HUES64 (cell line): ENCODE results near the gene OSTC.
A peak's percentile ranks its signal among the peaks of the same experiment; 100 is the strongest.

ENCODE experiments used
- H3K27ac ChIP-seq: 2 replicates; pipeline ENCODE4 v1.7.0; 2013; ENCODE audit warnings: low read depth, low read length, inconsistent platforms
- H3K27me3 ChIP-seq: 2 replicates; pipeline ENCODE4 v1.6.1; 2013; ENCODE audit warnings: mild to moderate bottlenecking, low read length; ENCODE audit not compliant: insufficient read depth
- H3K36me3 ChIP-seq: 2 replicates; pipeline ENCODE4 v1.6.1; 2013; ENCODE audit warnings: mild to moderate bottlenecking, low read length; ENCODE audit not compliant: insufficient read depth
- H3K4me1 ChIP-seq: 2 replicates; pipeline ENCODE4 v1.6.1; 2013; ENCODE audit warnings: mild to moderate bottlenecking, low read length, moderate library complexity; ENCODE audit not compliant: insufficient read depth
- H3K4me3 ChIP-seq: 2 replicates; pipeline ENCODE4 v1.5.1; 2013; ENCODE audit warnings: mild to moderate bottlenecking, low read length, moderate library complexity
- H3K9ac ChIP-seq: 2 replicates; pipeline ENCODE4 v1.6.1; 2013; ENCODE audit warnings: mild to moderate bottlenecking, low read depth, low read length
- H3K9me3 ChIP-seq: 2 replicates; pipeline ENCODE4 v1.6.1; 2013; ENCODE audit warnings: low read depth, low read length; ENCODE audit not compliant: insufficient read depth
- WGBS: fragments of 150-250, 120-280 bp; methylation state at CpG from one replicate; pipeline ENCODE4 v1.1.7; 2013; ENCODE audit warnings: missing lambda C conversion rate; 5-methylcytosine and 5-hydroxymethylcytosine counted together

OSTC gene

GRCh38 chr4:108620933-108621905, 29.2 kb upstream of the OSTC start:
- Histone ChIP-seq H3K4me3 (peak overlapping the region; percentile 89), H3K27me3 (no peaks in the 10 kb centered on the region), H3K9ac (peak overlapping the region; percentile 99), H3K9me3 (no peaks in the 10 kb centered on the region), H3K27ac (peak overlapping the region; percentile 77), H3K4me1 (peaks cover 18% of the 10 kb centered on the region), H3K36me3 (peaks cover 52% of the 10 kb centered on the region)
- WGBS = 10% methylated on average over 23 of the region's 23 CpGs

DNA sequence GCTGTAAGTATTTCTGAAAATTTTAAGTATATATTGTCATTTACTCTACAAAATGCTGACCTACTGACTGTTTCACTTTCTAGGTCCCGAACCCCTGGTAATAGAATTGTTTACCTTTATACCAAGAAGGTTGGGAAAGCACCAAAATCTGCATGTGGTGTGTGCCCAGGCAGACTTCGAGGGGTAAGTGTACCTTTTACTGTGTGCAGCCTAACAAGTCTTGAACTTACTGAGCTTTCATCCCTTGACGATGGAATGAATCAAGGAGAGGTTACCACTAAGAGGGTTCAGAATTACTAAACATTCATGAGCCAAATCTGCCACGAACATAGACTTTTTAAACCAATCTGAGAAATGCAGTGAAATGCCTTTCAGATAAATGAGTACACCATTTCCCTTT, 28.4 kb upstream of the OSTC start:
- peak overlapping the region; percentile 77 for H3K27ac ChIP-seq
- H3K36me3 ChIP-seq = peaks cover 60% of the 10 kb centered on the region
- H3K9ac ChIP-seq = peak overlapping the region; percentile 99
- WGBS = 93% methylated on average over 4 of the region's 4 CpGs
- peak overlapping the region; percentile 89 for H3K4me3 ChIP-seq
- peaks cover 18% of the 10 kb centered on the region for H3K4me1 ChIP-seq
- H3K27me3 ChIP-seq = no peaks in the 10 kb centered on the region
- H3K9me3 ChIP-seq = no peaks in the 10 kb centered on the region

DNA sequence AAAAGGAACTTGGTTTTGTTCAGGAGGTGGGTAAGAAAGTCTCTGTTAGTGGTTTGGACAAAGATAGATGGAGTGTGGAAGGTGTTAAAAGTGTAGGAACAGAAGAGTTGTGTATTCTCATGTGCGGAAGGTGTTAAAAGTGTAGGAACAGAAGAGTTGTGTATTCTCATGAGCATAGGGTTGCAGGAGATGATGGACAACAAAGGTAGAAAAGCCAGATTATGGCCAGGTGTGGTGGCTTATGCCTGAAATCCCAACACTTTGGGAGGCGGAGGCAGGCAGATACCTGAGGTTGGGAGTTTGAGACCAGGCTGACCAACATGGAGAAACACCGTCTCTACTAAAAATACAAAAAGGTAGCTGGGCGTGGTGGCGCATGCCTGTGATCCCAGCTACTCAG, 27.6 kb upstream of the OSTC start:
- Histone ChIP-seq H3K9ac (peak overlapping the region; percentile 99; the same call in 1 of the 2 replicates), H3K27ac (no peak overlapping the region; the same call in 1 of the 2 replicates), H3K4me1 (peaks cover 18% of the 10 kb centered on the region), H3K27me3 (no peaks in the 10 kb centered on the region), H3K9me3 (no peaks in the 10 kb centered on the region), H3K4me3 (peak overlapping the region; percentile 89; the same call in 1 of the 2 replicates), H3K36me3 (peaks cover 69% of the 10 kb centered on the region)
- 93% methylated on average over 5 of the region's 5 CpGs for WGBS

- Histone ChIP-seq H3K27ac (no peak overlapping the region), H3K27me3 (no peaks in the 10 kb centered on the region), H3K4me3 (peak overlapping the region; percentile 13; the same call in 1 of the 2 replicates), H3K4me1 (peaks cover 18% of the 10 kb centered on the region), H3K9me3 (no peaks in the 10 kb centered on the region), H3K9ac (peak overlapping the region; percentile 33; the same call in 1 of the 2 replicates), H3K36me3 (peaks cover 85% of the 10 kb centered on the region)
- WGBS = 100% methylated on average over 2 of the region's 2 CpGs
These were observed 25.9 kb upstream of the OSTC start for GRCh38 chr4:108624263-108625056.

DNA sequence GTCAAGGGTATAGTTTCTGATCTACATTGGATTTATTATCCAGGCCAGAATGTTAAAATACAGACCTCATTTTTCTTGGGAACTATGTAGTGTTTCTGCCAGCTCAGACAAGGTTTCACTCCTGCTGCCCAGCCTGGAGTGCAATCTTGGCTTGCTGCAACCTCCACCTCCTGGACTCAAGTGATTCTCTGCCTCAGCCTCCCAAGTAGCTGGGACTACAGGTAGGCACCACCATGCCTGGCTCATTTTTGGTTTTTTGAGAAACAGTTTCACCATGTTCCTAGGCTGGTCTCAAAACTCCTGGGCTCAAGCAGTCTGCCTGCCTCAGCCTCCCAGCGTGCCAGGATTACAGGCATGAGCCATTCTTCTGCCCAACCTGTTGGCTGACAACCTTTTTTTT, 24.3 kb upstream of the OSTC start:
- Histone ChIP-seq H3K9me3 (no peaks in the 10 kb centered on the region), H3K4me1 (peaks cover 18% of the 10 kb centered on the region), H3K27me3 (no peaks in the 10 kb centered on the region), H3K36me3 (peaks cover 100% of the 10 kb centered on the region), H3K9ac (no peak overlapping the region), H3K4me3 (no peak overlapping the region), H3K27ac (no peak overlapping the region)
- WGBS = 94% methylated on average over 1 of the region's 1 CpG

DNA sequence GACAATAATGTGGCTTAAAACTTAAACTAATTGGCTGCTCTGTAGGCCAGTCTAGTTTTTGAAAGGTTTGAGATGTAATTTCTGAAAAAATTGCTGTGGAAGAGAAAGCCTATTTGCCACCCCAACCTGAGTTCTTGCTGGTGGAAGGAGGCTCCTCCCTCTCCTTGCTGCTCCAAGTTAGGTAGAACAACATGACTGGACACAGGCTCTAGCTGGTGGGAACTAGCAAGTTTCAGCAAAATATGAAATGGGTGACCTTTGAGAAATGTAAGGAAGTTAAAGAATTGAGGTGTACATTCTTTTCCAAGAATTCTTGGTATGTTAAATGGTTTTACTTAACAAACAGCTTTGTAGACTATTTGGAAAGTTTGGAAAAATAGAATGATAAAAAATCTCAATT, 22.0 kb upstream of the OSTC start:
- Histone ChIP-seq H3K27ac (no peak overlapping the region), H3K4me1 (no peaks in the 10 kb centered on the region), H3K4me3 (no peak overlapping the region), H3K27me3 (no peaks in the 10 kb centered on the region), H3K9ac (no peak overlapping the region), H3K36me3 (peaks cover 100% of the 10 kb centered on the region), H3K9me3 (no peaks in the 10 kb centered on the region)

DNA sequence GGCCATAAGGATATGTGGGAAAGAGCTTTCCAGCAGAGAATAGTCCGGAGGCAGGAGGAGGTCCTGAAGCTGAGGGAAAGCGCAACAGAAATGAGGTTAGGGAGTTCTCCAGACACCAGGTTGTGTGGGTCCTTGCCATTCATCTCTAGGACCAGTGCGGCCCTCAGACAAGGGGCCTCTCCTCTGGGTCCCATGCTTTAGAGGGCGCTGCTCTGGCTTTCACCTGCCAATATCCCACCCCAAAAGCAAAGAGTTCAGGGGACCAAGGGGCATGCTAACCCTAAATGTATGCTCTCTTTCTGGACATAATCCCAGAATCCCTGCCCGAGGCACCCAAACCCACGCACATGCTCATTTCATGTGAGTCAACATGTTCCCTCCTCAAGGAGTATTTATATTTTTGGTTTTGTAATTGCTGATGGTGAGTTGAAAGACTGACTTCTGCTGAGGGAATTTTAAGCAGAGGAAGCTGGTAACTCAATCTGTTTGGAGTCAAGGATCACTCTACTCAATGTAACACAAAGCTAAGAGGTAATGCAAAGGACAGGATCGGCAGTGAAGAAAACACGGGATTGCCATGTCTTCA, 15.2 kb upstream of the OSTC start:
- 81% methylated on average over 8 of the region's 8 CpGs for WGBS
- no peak overlapping the region for H3K9ac ChIP-seq
- no peak overlapping the region for H3K27ac ChIP-seq
- no peaks in the 10 kb centered on the region for H3K4me1 ChIP-seq
- H3K9me3 ChIP-seq = no peaks in the 10 kb centered on the region
- no peaks in the 10 kb centered on the region for H3K27me3 ChIP-seq
- no peak overlapping the region for H3K4me3 ChIP-seq
- H3K36me3 ChIP-seq = peaks cover 56% of the 10 kb centered on the region

DNA sequence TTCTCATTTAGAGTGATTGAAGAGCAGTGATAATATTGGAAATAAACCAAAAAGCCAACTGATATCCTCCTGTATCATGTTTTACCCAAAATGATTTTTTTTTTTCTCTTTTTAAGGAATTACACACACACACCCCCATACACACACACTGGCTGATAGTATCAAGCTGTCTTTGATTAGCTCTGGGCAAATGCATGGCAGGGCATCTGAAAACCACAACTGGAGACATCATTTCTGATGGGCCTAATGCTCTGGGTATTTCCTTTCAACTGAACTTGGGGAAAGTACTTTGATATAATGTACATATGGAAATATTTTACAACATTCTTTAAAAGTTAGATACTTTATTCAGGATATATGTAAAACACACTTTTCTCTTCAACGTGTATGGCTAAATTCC, 14.2 kb upstream of the OSTC start:
- Histone ChIP-seq H3K9ac (no peak overlapping the region), H3K4me1 (no peaks in the 10 kb centered on the region), H3K27me3 (no peaks in the 10 kb centered on the region), H3K27ac (no peak overlapping the region), H3K4me3 (no peak overlapping the region), H3K9me3 (no peaks in the 10 kb centered on the region), H3K36me3 (peaks cover 45% of the 10 kb centered on the region)
- WGBS = 100% methylated on average over 1 of the region's 1 CpG

GRCh38 chr4:108637856-108638255, 12.5 kb upstream of the OSTC start:
- H3K27me3 ChIP-seq = no peaks in the 10 kb centered on the region
- H3K27ac ChIP-seq = no peak overlapping the region
- no peaks in the 10 kb centered on the region for H3K9me3 ChIP-seq
- H3K4me1 ChIP-seq = no peaks in the 10 kb centered on the region
- peaks cover 29% of the 10 kb centered on the region for H3K36me3 ChIP-seq
- H3K9ac ChIP-seq = no peak overlapping the region
- no peak overlapping the region for H3K4me3 ChIP-seq
- WGBS = 100% methylated on average over 1 of the region's 2 CpGs

DNA sequence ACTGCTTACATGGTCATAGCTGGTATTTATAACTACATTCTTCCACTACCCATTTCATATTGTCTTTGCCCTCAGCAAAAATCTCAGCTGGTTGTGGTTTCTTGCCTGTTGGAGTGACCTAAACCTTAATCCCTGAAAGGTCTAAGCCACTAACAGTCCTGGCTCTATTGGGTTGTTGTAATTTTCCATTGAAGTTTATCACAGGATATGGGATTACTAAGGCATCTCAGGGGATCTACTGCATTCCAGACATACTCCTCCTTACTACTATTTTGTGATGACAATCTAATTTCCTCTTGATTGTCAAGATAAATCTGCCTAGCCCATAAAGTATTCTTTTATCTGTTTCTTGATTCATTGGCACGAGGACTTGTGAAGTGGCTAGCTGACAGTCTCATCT, 6.2 kb upstream of the OSTC start:
- no peaks in the 10 kb centered on the region for H3K36me3 ChIP-seq
- no CpG with 5 or more reads among the region's 1 CpG for WGBS
- no peaks in the 10 kb centered on the region for H3K4me1 ChIP-seq
- no peak overlapping the region for H3K4me3 ChIP-seq
- H3K27me3 ChIP-seq = no peaks in the 10 kb centered on the region
- H3K9me3 ChIP-seq = no peaks in the 10 kb centered on the region
- no peak overlapping the region for H3K9ac ChIP-seq
- no peak overlapping the region for H3K27ac ChIP-seq

- no peak overlapping the region for H3K9ac ChIP-seq
- H3K4me1 ChIP-seq = peaks cover 2% of the 10 kb centered on the region; the same call in 1 of the 2 replicates
- no peaks in the 10 kb centered on the region for H3K9me3 ChIP-seq
- 97% methylated on average over 3 of the region's 3 CpGs for WGBS
- no peaks in the 10 kb centered on the region for H3K36me3 ChIP-seq
- H3K4me3 ChIP-seq = no peak overlapping the region
- H3K27me3 ChIP-seq = no peaks in the 10 kb centered on the region
- H3K27ac ChIP-seq = no peak overlapping the region
These were observed 3.7 kb upstream of the OSTC start for GRCh38 chr4:108646706-108647105.
